Calu3 (cell line): Measurements from ENCODE around the gene VAC14. TPM values are rescaled to one million over a fixed set of nuclear protein-coding genes. Genes with fewer than 3 reads are reported as not detected.

ENCODE experiments used
- BruUV-seq: library from RNA; stranded (reverse); fragments of 400-500 nt; replicated peaks from 2 replicates; lab custom pipeline; 2021; lab: Mats Ljungman, UMichigan
- CTCF ChIA-PET: fragments of 300-600 bp; sonication (Branson Sonifier 250); formaldehyde crosslinking; loops from one replicate; lab custom pipeline; 2022; ENCODE audit warnings: antibody characterized with exemption; lab: Charles Lee
- DNase-seq: peaks from one replicate; pipeline ENCODE4 v3.0.0; 2022
- H3K27ac Mint-ChIP-seq: one replicate; pipeline ENCODE4 v1.8.0; 2022; ENCODE audit warnings: mixed read lengths; ENCODE audit not compliant: unreplicated experiment
- H3K27me3 Mint-ChIP-seq: one replicate; pipeline ENCODE4 v1.8.0; 2022; ENCODE audit warnings: mixed read lengths; ENCODE audit not compliant: unreplicated experiment
- H3K36me3 Mint-ChIP-seq: one replicate; pipeline ENCODE4 v1.8.0; 2022; ENCODE audit warnings: mild to moderate bottlenecking, moderate library complexity, mixed read lengths; ENCODE audit not compliant: insufficient read depth, unreplicated experiment
- H3K4me1 Mint-ChIP-seq: one replicate; pipeline ENCODE4 v1.8.0; 2022; ENCODE audit warnings: mild to moderate bottlenecking, low read depth, mixed read lengths; ENCODE audit not compliant: unreplicated experiment
- H3K4me3 Mint-ChIP-seq: one replicate; pipeline ENCODE4 v1.8.0; 2022; ENCODE audit warnings: mild to moderate bottlenecking, low read depth, moderate library complexity, mixed read lengths; ENCODE audit not compliant: unreplicated experiment
- H3K9me3 Mint-ChIP-seq: one replicate; pipeline ENCODE4 v1.8.0; 2022; ENCODE audit warnings: low read depth, mixed read lengths; ENCODE audit not compliant: unreplicated experiment
- intact Hi-C: fragments of 100-400 bp; cut with micrococcal nuclease; formaldehyde crosslinking; loops from one replicate; pipeline ENCODE4 v1.10.0; 2022; ENCODE audit not compliant: unreplicated experiment
- total RNA-seq: library from RNA; stranded (reverse); gene quantifications from 2 replicates; pipeline ENCODE4 v1.2.3, GENCODE V29; 2022
- TF ChIP-seq, protein P1 (sequence below): fragments of 200-600 bp; IDR thresholded peaks from one replicate; pipeline ENCODE4 v1.8.0; 2022; ENCODE audit warnings: antibody characterized with exemption; ENCODE audit not compliant: unreplicated experiment

The VAC14 gene
- total RNA-seq, 1 experiment from 2014 or later: 63.8 TPM

DNA sequence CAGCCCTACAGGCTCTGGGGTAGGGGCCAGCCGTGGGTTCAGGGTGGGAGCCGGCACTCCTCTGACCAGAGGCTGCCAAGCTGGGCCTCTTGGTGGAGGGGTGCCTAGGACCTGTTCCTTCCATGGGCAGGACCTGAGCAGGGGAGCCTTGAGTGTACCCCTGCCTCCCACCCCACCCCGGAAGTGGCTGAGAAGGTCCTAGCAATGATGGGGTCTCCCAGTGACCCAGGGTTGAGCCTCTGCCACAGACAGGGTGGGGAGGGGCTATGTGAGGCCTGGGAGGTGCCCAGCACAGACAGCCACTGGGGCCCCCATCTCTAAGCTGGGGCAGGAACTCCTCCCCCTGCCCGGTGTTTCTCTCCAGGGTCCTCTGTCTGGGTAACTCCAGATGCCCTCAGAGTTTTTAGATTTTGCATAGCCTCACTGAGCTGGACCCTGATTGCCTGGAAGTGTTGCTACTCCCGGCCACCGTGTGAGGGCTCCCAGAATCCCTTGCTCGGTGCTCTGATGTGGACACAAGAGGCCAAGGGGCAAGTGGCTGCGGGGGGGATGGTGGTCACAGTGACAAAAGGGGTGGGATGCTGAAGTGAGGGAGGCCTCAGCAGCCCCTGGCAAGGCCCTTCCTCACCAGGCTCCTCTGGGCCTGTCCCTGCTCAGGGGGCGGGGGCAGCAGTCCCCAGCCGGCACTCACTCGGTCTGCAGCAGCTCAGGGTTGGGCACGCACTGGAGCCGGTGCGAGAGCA is 108.7 kb downstream of the VAC14 start:
- Mint-ChIP-seq H3K4me1 (peaks cover 27% of the 10 kb centered on the region), H3K27me3 (no peaks in the 10 kb centered on the region), H3K4me3 (no peak overlapping the region), H3K9me3 (no peaks in the 10 kb centered on the region), H3K27ac (no peak overlapping the region), H3K36me3 (peaks cover 16% of the 10 kb centered on the region)
- TF ChIP-seq, protein P1, sequence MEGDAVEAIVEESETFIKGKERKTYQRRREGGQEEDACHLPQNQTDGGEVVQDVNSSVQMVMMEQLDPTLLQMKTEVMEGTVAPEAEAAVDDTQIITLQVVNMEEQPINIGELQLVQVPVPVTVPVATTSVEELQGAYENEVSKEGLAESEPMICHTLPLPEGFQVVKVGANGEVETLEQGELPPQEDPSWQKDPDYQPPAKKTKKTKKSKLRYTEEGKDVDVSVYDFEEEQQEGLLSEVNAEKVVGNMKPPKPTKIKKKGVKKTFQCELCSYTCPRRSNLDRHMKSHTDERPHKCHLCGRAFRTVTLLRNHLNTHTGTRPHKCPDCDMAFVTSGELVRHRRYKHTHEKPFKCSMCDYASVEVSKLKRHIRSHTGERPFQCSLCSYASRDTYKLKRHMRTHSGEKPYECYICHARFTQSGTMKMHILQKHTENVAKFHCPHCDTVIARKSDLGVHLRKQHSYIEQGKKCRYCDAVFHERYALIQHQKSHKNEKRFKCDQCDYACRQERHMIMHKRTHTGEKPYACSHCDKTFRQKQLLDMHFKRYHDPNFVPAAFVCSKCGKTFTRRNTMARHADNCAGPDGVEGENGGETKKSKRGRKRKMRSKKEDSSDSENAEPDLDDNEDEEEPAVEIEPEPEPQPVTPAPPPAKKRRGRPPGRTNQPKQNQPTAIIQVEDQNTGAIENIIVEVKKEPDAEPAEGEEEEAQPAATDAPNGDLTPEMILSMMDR: no peak
- DNase-seq: no peak
- CTCF ChIA-PET: no interaction called here
- intact Hi-C loops: no loop called here
- no TSS peak for BruUV-seq

GRCh38 chr16:70691223-70692129 is 109.5 kb downstream of the VAC14 start:
- Mint-ChIP-seq H3K36me3 (peaks cover 18% of the 10 kb centered on the region), H3K27me3 (no peaks in the 10 kb centered on the region)

DNA sequence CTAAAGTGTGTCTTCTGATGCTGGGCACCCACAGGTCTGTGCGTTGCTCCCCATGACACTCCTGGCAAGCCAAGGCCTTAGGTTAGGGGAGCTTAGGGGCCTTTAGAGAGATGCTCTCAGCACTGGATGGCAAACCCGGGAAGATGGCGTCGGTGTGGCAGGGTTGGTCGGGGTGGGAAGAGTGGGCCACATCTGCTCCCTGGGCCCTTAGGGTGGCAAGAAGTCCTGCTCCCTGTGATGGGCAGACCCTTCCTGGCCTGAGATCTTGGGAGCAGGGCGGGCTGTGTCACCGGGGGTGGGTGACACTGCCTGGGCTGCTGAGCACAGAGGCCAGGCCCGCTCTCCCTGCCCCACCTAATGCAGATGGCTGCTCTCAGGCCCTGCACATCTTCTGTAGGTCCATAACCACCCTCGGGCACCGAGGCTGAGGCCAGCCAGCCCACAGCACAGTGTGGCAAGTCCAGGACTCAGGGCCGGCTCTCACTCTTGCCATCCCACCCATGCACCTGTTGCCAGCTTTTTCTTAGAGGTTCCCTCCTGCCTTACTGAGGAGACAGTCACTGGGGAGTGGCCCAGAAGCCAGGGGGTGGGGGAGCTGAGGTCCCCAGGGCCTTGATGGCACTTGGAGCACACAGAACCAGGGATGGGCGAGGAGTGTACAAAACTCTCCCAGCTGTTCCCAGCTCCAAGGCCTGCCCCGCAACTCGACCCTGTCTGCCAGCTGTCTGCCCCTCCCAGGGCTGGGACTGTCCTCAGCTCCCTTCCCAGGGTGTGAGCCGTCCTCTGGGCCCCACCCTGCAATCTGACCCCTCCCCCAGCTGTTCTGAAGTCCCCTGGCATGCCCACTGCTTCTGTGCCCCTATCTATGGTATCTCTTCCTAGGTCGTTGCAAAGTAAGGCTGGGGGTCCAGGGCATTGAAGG is 110.7 kb downstream of the VAC14 start:
- BruUV-seq: no TSS peak
- no peak overlapping the region for H3K27ac Mint-ChIP-seq
- H3K27me3 Mint-ChIP-seq: no peaks in the 10 kb centered on the region
- H3K36me3 Mint-ChIP-seq: peaks cover 22% of the 10 kb centered on the region
- DNase-seq: no peak
- peaks cover 16% of the 10 kb centered on the region for H3K4me1 Mint-ChIP-seq
- TF ChIP-seq, protein P1: no peak
- CTCF ChIA-PET: interaction anchor here (0.8 kb wide), 1 partner anchor 75 kb away, joined by 3 read pairs; no protein-coding TSS in a partner anchor
- intact Hi-C loops: loop anchor here (10.0 kb wide), 2 partner anchors 55 to 85 kb away; no protein-coding TSS in a partner anchor
- H3K9me3 Mint-ChIP-seq: no peaks in the 10 kb centered on the region
- no peak overlapping the region for H3K4me3 Mint-ChIP-seq

More at GRCh38 chr16:70691223-70692129, 109.5 kb downstream of the VAC14 start:
- no TSS peak for BruUV-seq
- DNase-seq: no peak
- peaks cover 27% of the 10 kb centered on the region for H3K4me1 Mint-ChIP-seq
- intact Hi-C loops: no loop called here
- CTCF ChIA-PET: no interaction called here
- H3K4me3 Mint-ChIP-seq: no peak overlapping the region
- no peak overlapping the region for H3K27ac Mint-ChIP-seq
- H3K9me3 Mint-ChIP-seq: no peaks in the 10 kb centered on the region
- TF ChIP-seq, protein P1: no peak
